Natural killer cell (primary cell): ENCODE data around the gene PCID2. TPM values are rescaled to one million over a fixed set of nuclear protein-coding genes. Genes with fewer than 3 reads are reported as not detected.

Source experiments
- ATAC-seq, 3 donors: fragments of 150-1000 bp in 2 of 3; fragments of 200-7000 bp in 1 of 3; cut with Tn5 transposase; 1 replicate in 1 of 3; 2 replicates in 2 of 3; pipeline ENCODE4 v1.10.0; 2021; ENCODE audit warnings: mild to moderate bottlenecking in 2 of 3, moderate library complexity in 2 of 3
- DNase-seq, 2 donors: peaks; one replicate each; pipeline versions ENCODE4 v3.0.0 to v3.0.0-alpha.2; 2013 to 2021; ENCODE audit warnings: mixed read lengths in 1 of 2
- H3K27ac ChIP-seq: one replicate; pipeline ENCODE4 v1.5.1; 2013; ENCODE audit warnings: mild to moderate bottlenecking, low read length
- H3K27me3 ChIP-seq: one replicate; pipeline ENCODE4 v1.6.1; 2013; ENCODE audit warnings: low read length; ENCODE audit not compliant: control insufficient read depth, insufficient read depth
- H3K36me3 ChIP-seq: one replicate; pipeline ENCODE4 v1.6.1; 2013; ENCODE audit warnings: low read length; ENCODE audit not compliant: control insufficient read depth, insufficient read depth
- H3K4me1 ChIP-seq: one replicate; pipeline ENCODE4 v1.6.1; 2013; ENCODE audit warnings: low read length; ENCODE audit not compliant: control insufficient read depth, insufficient read depth
- H3K4me3 ChIP-seq: one replicate; pipeline ENCODE4 v1.5.1; 2013; ENCODE audit warnings: low read length
- H3K9me3 ChIP-seq: one replicate; pipeline ENCODE4 v1.6.1; 2013; ENCODE audit warnings: low read length; ENCODE audit not compliant: control insufficient read depth, insufficient read depth
- H3K27ac Mint-ChIP-seq, 2 donors: one replicate each; pipeline ENCODE4 v1.8.0; 2022; ENCODE audit warnings: mild to moderate bottlenecking in 2 of 2, mixed read lengths in 2 of 2, moderate library complexity in 1 of 2
- H3K27me3 Mint-ChIP-seq, 2 donors: one replicate each; pipeline ENCODE4 v1.8.0; 2022; ENCODE audit warnings: low read depth in 2 of 2, mixed read lengths in 2 of 2
- H3K36me3 Mint-ChIP-seq: one replicate; pipeline ENCODE4 v1.8.0; 2022; ENCODE audit warnings: mixed read lengths
- H3K4me1 Mint-ChIP-seq, 2 donors: one replicate each; pipeline ENCODE4 v1.8.0; 2022; ENCODE audit warnings: mixed read lengths in 2 of 2
- H3K4me3 Mint-ChIP-seq: one replicate; pipeline ENCODE4 v1.8.0; 2022; ENCODE audit warnings: mild to moderate bottlenecking, moderate library complexity, mixed read lengths
- H3K9me3 Mint-ChIP-seq, 2 donors: one replicate each; pipeline ENCODE4 v1.8.0; 2022; ENCODE audit warnings: mixed read lengths in 2 of 2
- WGBS: methylation state at CpG from one replicate; pipeline ENCODE4 v1.1.7; 2013; ENCODE audit warnings: missing lambda C conversion rate; ENCODE audit not compliant: insufficient coverage; 5-methylcytosine and 5-hydroxymethylcytosine counted together
- intact Hi-C: fragments of 100-400 bp; cut with micrococcal nuclease; formaldehyde crosslinking; loops from one replicate; pipeline ENCODE4 v1.14.2; 2022
- total RNA-seq, 4 donors: library from RNA; stranded (reverse); fragments of 120-200 nt in 1 of 4; gene quantifications; one replicate each; pipeline versions ENCODE4 v1.2.3 to v1.2.4, GENCODE V29; 2013 to 2022
- TF ChIP-seq, protein P1 (sequence below): fragments of 200-600 bp; IDR thresholded peaks from one replicate; pipeline ENCODE4 v1.8.0; 2022; ENCODE audit warnings: antibody characterized with exemption

The PCID2 gene
- total RNA-seq, 3 donors from 2014 or later (not counting 1 experiment from before 2014, with no cell fraction given) = 26.4 to 68.9 (median 42.3) TPM

DNA sequence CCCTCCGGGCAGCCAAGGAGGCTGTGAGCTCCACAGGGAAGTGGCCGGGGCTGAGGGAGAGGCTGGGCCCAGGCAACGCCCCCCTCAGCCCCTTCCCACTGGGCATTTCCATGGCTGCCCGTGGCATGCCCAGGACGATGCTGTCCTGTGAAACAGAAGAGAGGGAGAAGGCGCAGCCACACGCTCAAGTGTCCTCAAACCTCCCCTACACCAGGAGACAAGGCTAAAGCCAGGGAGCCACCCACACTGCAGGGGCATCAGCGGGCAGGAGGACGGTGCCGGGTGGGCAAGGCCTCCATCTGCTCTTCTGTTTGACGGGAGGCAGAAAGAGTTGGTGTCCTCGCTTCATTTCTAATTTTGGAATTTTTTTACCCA is 64.2 kb downstream of the PCID2 start:
- Histone ChIP-seq H3K9me3 (no peaks in the 10 kb centered on the region), H3K36me3 (no peaks in the 10 kb centered on the region), H3K4me1 (no peaks in the 10 kb centered on the region), H3K27me3 (no peaks in the 10 kb centered on the region), H3K27ac (no peak overlapping the region), H3K4me3 (no peak overlapping the region)
- intact Hi-C loops = no loop called here
- Mint-ChIP-seq H3K27me3 (peaks cover 0 to 12% of the 10 kb centered on the region in 2 donors), H3K9me3 (no peaks in the 10 kb centered on the region), H3K4me3 (no peak overlapping the region), H3K36me3 (no peaks in the 10 kb centered on the region), H3K4me1 (no peaks in the 10 kb centered on the region), H3K27ac (no peak overlapping the region)
- TF ChIP-seq, protein P1, sequence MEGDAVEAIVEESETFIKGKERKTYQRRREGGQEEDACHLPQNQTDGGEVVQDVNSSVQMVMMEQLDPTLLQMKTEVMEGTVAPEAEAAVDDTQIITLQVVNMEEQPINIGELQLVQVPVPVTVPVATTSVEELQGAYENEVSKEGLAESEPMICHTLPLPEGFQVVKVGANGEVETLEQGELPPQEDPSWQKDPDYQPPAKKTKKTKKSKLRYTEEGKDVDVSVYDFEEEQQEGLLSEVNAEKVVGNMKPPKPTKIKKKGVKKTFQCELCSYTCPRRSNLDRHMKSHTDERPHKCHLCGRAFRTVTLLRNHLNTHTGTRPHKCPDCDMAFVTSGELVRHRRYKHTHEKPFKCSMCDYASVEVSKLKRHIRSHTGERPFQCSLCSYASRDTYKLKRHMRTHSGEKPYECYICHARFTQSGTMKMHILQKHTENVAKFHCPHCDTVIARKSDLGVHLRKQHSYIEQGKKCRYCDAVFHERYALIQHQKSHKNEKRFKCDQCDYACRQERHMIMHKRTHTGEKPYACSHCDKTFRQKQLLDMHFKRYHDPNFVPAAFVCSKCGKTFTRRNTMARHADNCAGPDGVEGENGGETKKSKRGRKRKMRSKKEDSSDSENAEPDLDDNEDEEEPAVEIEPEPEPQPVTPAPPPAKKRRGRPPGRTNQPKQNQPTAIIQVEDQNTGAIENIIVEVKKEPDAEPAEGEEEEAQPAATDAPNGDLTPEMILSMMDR = no peak
- 90% methylated on average over 9 of the region's 12 CpGs for WGBS
- DNase-seq = no peak
- ATAC-seq = no peak

DNA sequence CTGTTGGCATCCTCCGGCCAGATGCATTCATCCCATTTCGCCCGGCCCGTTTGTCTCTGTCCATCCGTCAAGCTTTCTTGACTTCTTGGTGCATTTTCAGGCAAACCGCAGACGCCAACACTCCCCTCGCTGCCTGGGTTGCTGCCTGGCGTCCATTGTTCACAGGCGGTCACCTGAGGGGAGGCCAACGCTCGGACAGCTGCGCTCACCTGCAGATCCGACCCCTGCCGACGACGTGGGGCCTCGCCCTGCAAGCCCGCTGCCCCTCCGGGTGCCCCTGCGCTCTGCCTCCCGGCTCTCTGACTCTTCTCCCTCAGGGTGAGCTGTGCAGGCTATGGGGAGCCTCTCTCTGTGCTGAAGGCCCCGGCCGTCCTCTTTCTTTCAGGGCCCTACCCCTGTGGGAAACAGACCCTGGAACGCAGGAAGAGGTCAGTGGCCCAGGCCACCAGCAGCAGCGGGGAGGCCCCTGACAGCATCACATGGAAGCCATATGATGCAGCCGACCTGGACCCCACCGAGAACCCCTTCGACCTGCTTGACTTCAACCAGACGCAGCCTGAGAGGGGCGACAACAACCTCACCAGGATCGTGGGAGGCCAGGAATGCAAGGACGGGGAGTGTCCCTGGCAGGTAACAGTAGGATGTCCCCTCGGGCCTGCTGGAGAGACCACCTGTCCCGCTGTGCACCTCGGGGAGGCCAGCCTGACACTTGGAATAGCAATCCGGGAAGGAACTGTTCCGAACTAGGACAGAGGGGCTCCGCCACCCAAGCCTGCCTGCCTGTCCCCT is 64.8 kb downstream of the PCID2 start:
- Histone ChIP-seq H3K4me3 (no peak overlapping the region), H3K4me1 (no peaks in the 10 kb centered on the region), H3K9me3 (no peaks in the 10 kb centered on the region), H3K36me3 (no peaks in the 10 kb centered on the region), H3K27ac (no peak overlapping the region), H3K27me3 (no peaks in the 10 kb centered on the region)
- TF ChIP-seq, protein P1 = no peak
- 90% methylated on average over 39 of the region's 39 CpGs for WGBS
- Mint-ChIP-seq H3K27me3 (peaks cover 0 to 12% of the 10 kb centered on the region in 2 donors), H3K27ac (no peak overlapping the region), H3K36me3 (no peaks in the 10 kb centered on the region), H3K4me1 (no peaks in the 10 kb centered on the region), H3K9me3 (no peaks in the 10 kb centered on the region), H3K4me3 (no peak overlapping the region)
- DNase-seq = no peak
- intact Hi-C loops = no loop called here
- ATAC-seq = no peak

DNA sequence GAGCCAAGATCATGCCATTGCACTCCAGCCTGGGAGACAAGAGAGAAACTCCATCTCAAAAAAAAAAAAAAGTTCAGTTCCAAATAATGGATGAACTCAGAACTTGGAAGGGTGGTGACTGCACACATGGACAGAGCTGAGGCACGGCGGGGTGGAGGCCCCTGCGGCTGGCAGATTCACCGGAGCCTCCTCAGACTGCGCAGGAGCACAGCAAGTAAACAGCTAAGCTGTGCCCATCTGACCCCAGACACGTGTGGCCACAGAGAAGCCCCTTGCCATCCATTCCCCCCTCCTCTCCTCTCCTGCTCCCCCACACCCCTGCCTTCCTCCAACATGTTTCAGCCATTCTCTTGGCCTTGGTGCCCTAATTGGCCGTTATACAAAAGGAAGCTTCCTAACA is 65.6 kb downstream of the PCID2 start:
- no peaks in the 10 kb centered on the region for H3K4me1 ChIP-seq
- Mint-ChIP-seq H3K9me3 (no peaks in the 10 kb centered on the region), H3K36me3 (no peaks in the 10 kb centered on the region), H3K4me3 (no peak overlapping the region), H3K27me3 (peaks cover 0 to 12% of the 10 kb centered on the region in 2 donors), H3K4me1 (no peaks in the 10 kb centered on the region), H3K27ac (no peak overlapping the region)
- DNase-seq (no peak), ATAC-seq (no peak)
- intact Hi-C loops = no loop called here
- H3K27ac ChIP-seq = no peak overlapping the region
- WGBS = 90% methylated on average over 7 of the region's 7 CpGs
- TF ChIP-seq, protein P1 = no peak
- no peaks in the 10 kb centered on the region for H3K9me3 ChIP-seq
- H3K36me3 ChIP-seq = no peaks in the 10 kb centered on the region
- H3K4me3 ChIP-seq = no peak overlapping the region
- H3K27me3 ChIP-seq = no peaks in the 10 kb centered on the region

DNA sequence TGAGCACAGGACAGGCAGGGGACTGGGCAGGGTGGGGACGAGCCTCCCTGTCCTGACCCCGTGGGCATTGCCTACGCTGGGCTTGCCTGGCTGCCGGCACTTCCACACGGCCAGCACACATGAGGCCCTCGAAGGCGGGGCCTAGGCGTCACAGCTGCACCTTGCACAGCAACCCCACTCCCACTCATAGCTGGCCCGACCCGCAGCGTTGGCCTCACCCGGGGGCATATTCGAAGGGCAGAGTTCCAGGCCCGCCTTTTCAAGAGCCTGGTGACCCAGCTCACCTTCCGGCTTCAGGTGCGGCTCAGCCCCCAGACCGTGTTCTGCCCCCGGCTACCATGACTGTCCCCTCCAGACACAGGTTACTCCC is 66.9 kb downstream of the PCID2 start:
- Histone ChIP-seq H3K4me3 (no peak overlapping the region), H3K36me3 (no peaks in the 10 kb centered on the region), H3K9me3 (no peaks in the 10 kb centered on the region), H3K4me1 (no peaks in the 10 kb centered on the region), H3K27ac (no peak overlapping the region), H3K27me3 (no peaks in the 10 kb centered on the region)
- TF ChIP-seq, protein P1 = no peak
- no peaks in the 10 kb centered on the region for H3K4me1 Mint-ChIP-seq
- 92% methylated on average over 18 of the region's 18 CpGs for WGBS
- H3K27ac Mint-ChIP-seq = no peak overlapping the region
- H3K9me3 Mint-ChIP-seq = no peaks in the 10 kb centered on the region
- ATAC-seq (no peak), DNase-seq (no peak)
- H3K4me3 Mint-ChIP-seq = no peak overlapping the region
- intact Hi-C loops = no loop called here
- H3K27me3 Mint-ChIP-seq = peaks cover 0 to 5% of the 10 kb centered on the region in 2 donors
- no peaks in the 10 kb centered on the region for H3K36me3 Mint-ChIP-seq
